Activated T-helper 2 cell treated with anti-CD3 and anti-CD28 coated beads, Interferon-gamma antibody, Interleukin-2, Interleukin-4, amounts not matched to agents 10 μg/mL and 5 μg/mL and 100 μg/mL, durations not matched to agents 14 hours and 24 hours and 36 hours (primary cell): ENCODE data around the gene GLIPR1. TPM values are rescaled to one million over a fixed set of nuclear protein-coding genes. Genes with fewer than 3 reads are reported as not detected.
"Not testable (repeated sequence)": the region's sequence is repeated elsewhere in the genome, so short reads cannot be mapped to it uniquely, and the experiment has no call there.

Experiments
- DNase-seq: peaks from one replicate; pipeline ENCODE4 v3.0.0; 2021; ENCODE audit warnings: low spot score
- H3K27ac Mint-ChIP-seq: one replicate; pipeline ENCODE4 v1.8.0; 2021; ENCODE audit warnings: mixed read lengths
- H3K27me3 Mint-ChIP-seq: one replicate; pipeline ENCODE4 v1.8.0; 2021; ENCODE audit warnings: low read depth, mixed read lengths
- H3K36me3 Mint-ChIP-seq: one replicate; pipeline ENCODE4 v1.8.0; 2021; ENCODE audit warnings: low read depth, mixed read lengths
- H3K4me1 Mint-ChIP-seq: one replicate; pipeline ENCODE4 v1.8.0; 2021; ENCODE audit warnings: low read depth, mixed read lengths
- H3K4me3 Mint-ChIP-seq: one replicate; pipeline ENCODE4 v1.8.0; 2021; ENCODE audit warnings: low read depth, mild to moderate bottlenecking, moderate library complexity, mixed read lengths
- H3K9me3 Mint-ChIP-seq: one replicate; pipeline ENCODE4 v1.8.0; 2021; ENCODE audit warnings: mixed read lengths
- intact Hi-C: fragments of 100-400 bp; cut with micrococcal nuclease; formaldehyde crosslinking; loops from one replicate; pipeline ENCODE4 v1.15.1; 2023
- total RNA-seq: library from RNA; stranded (reverse); gene quantifications from 2 replicates; pipeline ENCODE4 v1.2.3, GENCODE V29; 2022

Gene GLIPR1
- total RNA-seq, 1 donor from 2014 or later, result 7.6 TPM

DNA sequence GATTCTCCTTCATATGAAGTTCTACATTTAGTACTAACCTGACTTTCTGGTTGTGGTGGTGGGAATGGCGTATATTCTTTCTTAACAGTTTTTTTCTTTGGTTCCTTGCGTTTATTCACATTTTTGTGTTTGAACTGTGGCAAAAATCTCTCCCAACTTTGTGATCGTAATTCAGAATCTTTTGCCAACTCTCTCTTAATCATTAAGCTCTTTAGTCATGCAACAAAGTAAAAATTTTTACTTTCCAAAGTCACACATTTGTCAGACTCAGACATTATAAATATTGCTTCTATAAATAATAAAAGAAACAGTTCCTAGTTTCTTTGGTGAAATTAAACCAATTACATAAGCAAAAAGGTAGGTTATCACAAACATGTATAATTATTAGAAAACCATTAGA lies 23.3 kb downstream of the GLIPR1 start:
- peaks cover 57% of the 10 kb centered on the region for H3K36me3 Mint-ChIP-seq
- no peak for DNase-seq
- no peak overlapping the region for H3K4me3 Mint-ChIP-seq
- intact Hi-C loops, result no loop called here
- no peaks in the 10 kb centered on the region for H3K9me3 Mint-ChIP-seq
- H3K27ac Mint-ChIP-seq, result no peak overlapping the region
- H3K27me3 Mint-ChIP-seq, result no peaks in the 10 kb centered on the region
- peaks cover 12% of the 10 kb centered on the region for H3K4me1 Mint-ChIP-seq

DNA sequence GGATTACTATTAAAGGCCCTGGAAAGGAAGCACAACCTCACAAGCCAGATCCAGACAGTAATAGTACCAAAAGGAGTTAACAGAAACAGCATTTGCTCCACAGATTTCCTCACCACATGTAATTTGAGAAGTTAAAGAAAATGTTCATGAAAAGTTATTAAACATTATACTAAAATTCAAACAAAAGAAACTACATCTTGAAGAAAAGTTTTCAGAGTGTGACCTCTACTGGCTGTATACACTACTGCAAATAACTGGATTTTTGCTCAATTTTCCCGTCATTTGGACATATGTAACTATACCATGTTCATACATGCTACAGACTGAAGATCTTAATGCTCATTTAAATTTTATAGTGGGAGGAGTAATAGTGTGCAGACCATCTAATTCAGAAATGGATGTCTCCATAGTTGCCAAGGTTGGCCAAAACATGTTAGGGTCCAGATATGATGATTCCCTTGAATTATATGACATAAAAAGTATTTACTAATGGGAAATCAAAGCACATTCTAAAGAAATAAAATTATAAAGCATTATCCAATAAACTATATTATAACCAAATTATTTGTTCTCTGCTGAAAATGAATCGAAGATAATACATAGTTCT lies 25.3 kb downstream of the GLIPR1 start:
- DNase-seq, result no peak
- H3K27ac Mint-ChIP-seq, result peak overlapping the region; percentile 38
- peaks cover 28% of the 10 kb centered on the region for H3K4me1 Mint-ChIP-seq
- peaks cover 55% of the 10 kb centered on the region for H3K36me3 Mint-ChIP-seq
- no peaks in the 10 kb centered on the region for H3K9me3 Mint-ChIP-seq
- no peaks in the 10 kb centered on the region for H3K27me3 Mint-ChIP-seq
- no peak overlapping the region for H3K4me3 Mint-ChIP-seq
- intact Hi-C loops, result loop anchor here (1.0 kb wide), 1 partner anchor 172 kb away; the partner anchor contains the start of gene GLIPR1L1

DNA sequence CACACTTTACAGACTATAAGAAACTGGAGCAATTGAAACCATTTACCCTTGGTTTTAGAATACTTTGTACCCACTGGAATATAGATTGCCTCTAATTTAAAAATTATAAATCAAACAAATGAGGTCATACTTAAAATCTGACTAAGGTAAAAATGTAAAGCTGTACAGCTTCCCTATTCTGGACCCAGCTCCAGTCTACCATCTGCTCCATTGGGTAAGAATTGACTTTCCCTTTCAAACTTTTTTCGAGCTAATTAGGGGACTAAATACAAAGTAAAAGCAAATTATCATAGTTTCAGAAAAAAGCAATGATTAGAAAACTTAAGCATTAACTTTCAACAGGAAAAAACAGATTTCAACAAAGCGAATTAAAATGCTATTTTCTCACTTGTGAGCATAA lies 26.5 kb downstream of the GLIPR1 start:
- Mint-ChIP-seq H3K27me3 (no peaks in the 10 kb centered on the region), H3K36me3 (peaks cover 56% of the 10 kb centered on the region), H3K4me3 (no peak overlapping the region), H3K27ac (no peak overlapping the region), H3K9me3 (no peaks in the 10 kb centered on the region), H3K4me1 (peaks cover 32% of the 10 kb centered on the region)
- no peak for DNase-seq
- intact Hi-C loops, result no loop called here

GRCh38 chr12:75508159-75508558 lies 27.6 kb downstream of the GLIPR1 start:
- no peaks in the 10 kb centered on the region for H3K9me3 Mint-ChIP-seq
- H3K27me3 Mint-ChIP-seq, result no peaks in the 10 kb centered on the region
- DNase-seq, result no peak
- no peak overlapping the region for H3K4me3 Mint-ChIP-seq
- H3K36me3 Mint-ChIP-seq, result peaks cover 58% of the 10 kb centered on the region
- no peak overlapping the region for H3K27ac Mint-ChIP-seq
- H3K4me1 Mint-ChIP-seq, result peaks cover 33% of the 10 kb centered on the region
- intact Hi-C loops, result no loop called here

- Mint-ChIP-seq H3K4me1 (peaks cover 33% of the 10 kb centered on the region), H3K9me3 (no peaks in the 10 kb centered on the region), H3K36me3 (peaks cover 50% of the 10 kb centered on the region), H3K27ac (peak overlapping the region; percentile 6), H3K27me3 (no peaks in the 10 kb centered on the region), H3K4me3 (peak overlapping the region; percentile 96)
- DNase-seq, result no peak
- intact Hi-C loops, result loop anchor here (2.0 to 5.0 kb wide), 5 partner anchors 21 to 838 kb away; partner anchors contain the start of genes BBS10 and GLIPR1L1
Measured at GRCh38 chr12:75509621-75510020, 29.1 kb downstream of the GLIPR1 start.

DNA sequence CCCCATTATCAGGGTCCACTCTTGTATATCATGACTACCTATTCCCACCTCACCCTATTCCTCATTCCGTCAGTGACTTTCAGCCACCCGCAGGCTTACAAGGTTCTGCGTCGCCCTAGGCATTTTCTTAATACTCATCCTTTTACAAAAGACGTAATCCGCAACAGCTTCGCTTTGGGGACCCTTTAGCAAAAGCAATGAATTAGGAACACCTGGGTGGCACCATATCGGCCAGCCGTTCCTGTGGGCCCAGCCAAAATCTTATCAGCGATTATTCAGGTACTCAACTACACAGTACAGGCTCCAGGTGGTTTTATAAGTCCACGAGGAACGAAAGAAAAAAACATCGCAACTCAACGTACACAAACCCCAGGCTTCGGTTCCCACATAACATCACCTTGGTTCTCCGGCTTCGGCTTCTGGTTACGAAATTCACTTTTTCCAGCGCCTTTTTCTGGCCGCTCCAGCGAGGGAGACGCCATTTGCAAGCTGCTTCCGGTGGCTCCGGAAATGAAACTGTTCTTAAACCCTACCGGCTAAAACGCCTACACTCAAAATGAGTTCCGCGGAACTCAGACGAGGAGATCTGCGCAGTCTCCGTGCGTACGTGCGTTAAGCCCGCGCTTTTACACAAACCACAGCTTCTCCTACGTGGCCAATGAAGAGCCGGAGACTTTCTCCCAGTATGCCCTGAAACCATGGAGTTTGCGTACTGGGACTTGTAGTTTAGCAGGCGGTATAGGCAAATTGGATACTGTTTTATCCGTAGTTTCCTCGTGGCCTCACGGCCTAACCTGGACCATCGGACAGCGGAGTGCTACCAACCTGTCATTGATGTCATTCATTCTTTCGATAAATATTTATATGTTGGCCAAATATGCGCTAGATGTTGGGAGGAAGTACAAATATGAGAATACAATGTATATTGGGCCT lies 30.8 kb downstream of the GLIPR1 start, which contains the start of gene KRR1:
TSS of gene KRR1 (minus strand) at position 494 of the 933 bp plus-strand sequence. CDS start at position 482, 12 bp downstream.
- H3K27ac Mint-ChIP-seq, result peak within 1 kb of the TSS; percentile 98
- peak within 1 kb of the TSS; percentile 96 for H3K4me3 Mint-ChIP-seq
- H3K4me1 Mint-ChIP-seq, result peaks cover 30% of the 10 kb centered on the region

DNA sequence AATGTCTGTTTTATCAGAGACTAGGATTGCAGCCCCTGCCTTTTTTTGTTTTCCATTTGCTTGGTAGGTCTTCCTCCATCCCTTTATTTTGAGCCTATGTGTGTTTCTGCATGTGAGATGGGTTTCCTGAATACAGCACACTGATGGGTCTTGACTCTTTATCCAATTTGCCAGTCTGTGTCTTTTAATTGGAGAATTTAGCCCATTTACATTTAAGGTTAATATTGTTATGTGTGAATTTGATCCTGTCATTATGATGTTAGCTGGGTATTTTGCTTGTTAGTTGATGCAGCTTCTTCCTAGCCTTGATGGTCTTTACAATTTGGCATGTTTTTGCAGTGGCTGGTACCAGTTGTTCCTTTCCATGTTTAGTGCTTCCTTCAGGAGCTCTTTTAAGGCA lies 40.7 kb downstream of the GLIPR1 start:
- H3K36me3 Mint-ChIP-seq, intact Hi-C loops, H3K4me3 Mint-ChIP-seq, H3K4me1 Mint-ChIP-seq, H3K9me3 Mint-ChIP-seq, DNase-seq, H3K27ac Mint-ChIP-seq: not testable (repeated sequence)
- H3K27me3 Mint-ChIP-seq, result peaks cover 41% of the 10 kb centered on the region

More for the DNA sequence above, 30.8 kb downstream of the GLIPR1 start, which contains the start of gene KRR1:
- Mint-ChIP-seq H3K36me3 (peaks cover 37% of the 10 kb centered on the region), H3K9me3 (no peaks in the 10 kb centered on the region), H3K27me3 (no peaks in the 10 kb centered on the region)
- intact Hi-C loops, result loop anchor here (1.0 to 5.0 kb wide), 9 partner anchors 23 to 836 kb away; partner anchors contain the start of genes BBS10, GLIPR1, GLIPR1L1 and GLIPR1L2
- DNase-seq, result peak; percentile 91

DNA sequence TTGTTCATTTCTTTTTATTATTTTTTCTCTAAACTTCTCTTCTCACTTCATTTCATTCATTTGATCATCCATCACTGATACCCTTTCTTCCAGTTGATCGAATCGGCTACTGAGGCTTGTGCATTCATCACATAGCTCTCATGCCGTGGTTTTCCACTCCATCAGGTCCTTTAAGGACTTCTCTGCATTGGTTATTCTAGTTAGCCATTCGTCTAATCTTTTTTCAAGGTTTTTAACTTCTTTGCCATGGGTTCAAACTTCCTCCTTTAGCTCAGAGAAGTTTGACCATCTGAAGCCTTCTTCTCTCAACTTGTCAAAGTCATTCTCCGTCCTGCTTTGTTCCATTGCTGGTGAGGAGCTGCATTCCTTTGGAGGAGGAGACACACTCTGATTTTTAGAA lies 41.6 kb downstream of the GLIPR1 start:
- H3K9me3 Mint-ChIP-seq, DNase-seq, H3K36me3 Mint-ChIP-seq, H3K4me3 Mint-ChIP-seq, H3K4me1 Mint-ChIP-seq, intact Hi-C loops, H3K27ac Mint-ChIP-seq: not testable (repeated sequence)
- H3K27me3 Mint-ChIP-seq, result peaks cover 45% of the 10 kb centered on the region

- peaks cover 12% of the 10 kb centered on the region for H3K4me1 Mint-ChIP-seq
- no peak overlapping the region for H3K4me3 Mint-ChIP-seq
- H3K9me3 Mint-ChIP-seq, result peaks cover 4% of the 10 kb centered on the region
- H3K27me3 Mint-ChIP-seq, result peaks cover 41% of the 10 kb centered on the region
- intact Hi-C loops, result loop anchor here (5.0 kb wide), 4 partner anchors 112 to 932 kb away; no protein-coding TSS in a partner anchor
- no peak for DNase-seq
- no peak overlapping the region for H3K27ac Mint-ChIP-seq
- no peaks in the 10 kb centered on the region for H3K36me3 Mint-ChIP-seq
Measured at GRCh38 chr12:75525263-75525662, 44.7 kb downstream of the GLIPR1 start.

GRCh38 chr12:75526655-75527511 lies 46.3 kb downstream of the GLIPR1 start:
- no peaks in the 10 kb centered on the region for H3K36me3 Mint-ChIP-seq
- DNase-seq, result no peak
- H3K9me3 Mint-ChIP-seq, result no peaks in the 10 kb centered on the region
- peaks cover 42% of the 10 kb centered on the region for H3K27me3 Mint-ChIP-seq
- peaks cover 12% of the 10 kb centered on the region for H3K4me1 Mint-ChIP-seq
- no peak overlapping the region for H3K4me3 Mint-ChIP-seq
- H3K27ac Mint-ChIP-seq, result no peak overlapping the region
- intact Hi-C loops, result loop anchor here (1.0 to 5.0 kb wide), 6 partner anchors 110 to 930 kb away; no protein-coding TSS in a partner anchor

- no peak overlapping the region for H3K27ac Mint-ChIP-seq
- H3K36me3 Mint-ChIP-seq, result no peaks in the 10 kb centered on the region
- no peak for DNase-seq
- H3K4me1 Mint-ChIP-seq, result peaks cover 12% of the 10 kb centered on the region
- H3K27me3 Mint-ChIP-seq, result peaks cover 38% of the 10 kb centered on the region
- H3K4me3 Mint-ChIP-seq, result no peak overlapping the region
- H3K9me3 Mint-ChIP-seq, result no peaks in the 10 kb centered on the region
- intact Hi-C loops, result loop anchor here (5.0 kb wide), 4 partner anchors 109 to 929 kb away; no protein-coding TSS in a partner anchor
Measured at GRCh38 chr12:75528272-75528671, 47.7 kb downstream of the GLIPR1 start.

DNA sequence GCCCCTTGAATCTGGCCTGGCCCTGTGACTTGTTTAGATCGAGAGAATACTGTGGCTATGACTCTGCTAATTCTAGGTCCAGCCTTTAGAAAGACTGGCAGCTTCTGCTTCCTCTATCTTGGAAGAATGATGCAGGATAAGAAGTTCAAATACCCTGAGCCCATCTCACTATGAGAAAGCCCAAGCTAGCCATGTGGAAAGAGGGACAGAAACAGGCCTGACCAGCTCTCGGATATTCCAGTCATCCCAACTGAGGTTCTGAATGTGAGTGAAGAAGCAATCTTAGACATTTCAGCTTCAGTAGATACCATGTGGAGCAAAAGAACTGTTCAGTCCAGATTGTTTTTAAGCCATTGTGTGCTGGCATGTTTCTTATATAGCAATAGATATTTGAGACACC lies 48.1 kb downstream of the GLIPR1 start:
- no peak overlapping the region for H3K27ac Mint-ChIP-seq
- H3K4me1 Mint-ChIP-seq, result peaks cover 12% of the 10 kb centered on the region
- H3K4me3 Mint-ChIP-seq, result no peak overlapping the region
- intact Hi-C loops, result loop anchor here (5.0 kb wide), 4 partner anchors 109 to 929 kb away; no protein-coding TSS in a partner anchor
- H3K9me3 Mint-ChIP-seq, result no peaks in the 10 kb centered on the region
- no peaks in the 10 kb centered on the region for H3K36me3 Mint-ChIP-seq
- H3K27me3 Mint-ChIP-seq, result peaks cover 38% of the 10 kb centered on the region
- no peak for DNase-seq
